ENCODE measurements around the gene FANCI.
"Not testable (repeated sequence)": the region's sequence is repeated elsewhere in the genome, so short reads cannot be mapped to it uniquely, and the experiment has no call there.

The FANCI gene

GRCh38 chr15:89225588-89225987 lies 18.2 kb upstream of the FANCI start:
- peak; percentile 24 for DNase-seq (ENCODE audit: low spot score)

- peak; percentile 11 for DNase-seq (ENCODE audit: low spot score)
These were observed 17.2 kb upstream of the FANCI start for GRCh38 chr15:89226359-89227221.

DNA sequence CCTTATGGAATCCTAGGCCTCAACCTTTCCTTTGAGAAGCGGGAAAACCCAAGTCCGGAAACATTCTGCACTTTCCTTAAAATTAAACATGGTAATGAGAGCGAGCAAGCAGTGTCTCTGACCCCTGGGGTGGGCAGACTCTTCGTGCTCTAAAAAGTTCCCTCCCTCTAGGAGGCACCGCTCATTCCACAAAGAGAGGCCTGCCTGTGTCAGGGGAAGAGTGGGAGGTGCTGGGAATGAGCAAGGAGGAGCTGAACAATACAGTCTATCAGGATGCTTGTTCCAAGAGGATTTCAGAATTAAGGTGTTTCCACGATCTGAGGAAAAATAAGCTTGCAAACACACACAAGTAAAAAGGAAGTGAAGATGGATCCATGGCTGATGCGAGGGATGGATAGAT lies 16.4 kb upstream of the FANCI start:
- DNase-seq (ENCODE audit: low spot score) = no peak

- DNase-seq (ENCODE audit: low spot score) = peak; percentile 11
These were observed 13.5 kb upstream of the FANCI start for GRCh38 chr15:89230277-89230676.

- no peak for DNase-seq (ENCODE audit: low spot score)
These were observed 11.9 kb upstream of the FANCI start for GRCh38 chr15:89231832-89232231.

DNA sequence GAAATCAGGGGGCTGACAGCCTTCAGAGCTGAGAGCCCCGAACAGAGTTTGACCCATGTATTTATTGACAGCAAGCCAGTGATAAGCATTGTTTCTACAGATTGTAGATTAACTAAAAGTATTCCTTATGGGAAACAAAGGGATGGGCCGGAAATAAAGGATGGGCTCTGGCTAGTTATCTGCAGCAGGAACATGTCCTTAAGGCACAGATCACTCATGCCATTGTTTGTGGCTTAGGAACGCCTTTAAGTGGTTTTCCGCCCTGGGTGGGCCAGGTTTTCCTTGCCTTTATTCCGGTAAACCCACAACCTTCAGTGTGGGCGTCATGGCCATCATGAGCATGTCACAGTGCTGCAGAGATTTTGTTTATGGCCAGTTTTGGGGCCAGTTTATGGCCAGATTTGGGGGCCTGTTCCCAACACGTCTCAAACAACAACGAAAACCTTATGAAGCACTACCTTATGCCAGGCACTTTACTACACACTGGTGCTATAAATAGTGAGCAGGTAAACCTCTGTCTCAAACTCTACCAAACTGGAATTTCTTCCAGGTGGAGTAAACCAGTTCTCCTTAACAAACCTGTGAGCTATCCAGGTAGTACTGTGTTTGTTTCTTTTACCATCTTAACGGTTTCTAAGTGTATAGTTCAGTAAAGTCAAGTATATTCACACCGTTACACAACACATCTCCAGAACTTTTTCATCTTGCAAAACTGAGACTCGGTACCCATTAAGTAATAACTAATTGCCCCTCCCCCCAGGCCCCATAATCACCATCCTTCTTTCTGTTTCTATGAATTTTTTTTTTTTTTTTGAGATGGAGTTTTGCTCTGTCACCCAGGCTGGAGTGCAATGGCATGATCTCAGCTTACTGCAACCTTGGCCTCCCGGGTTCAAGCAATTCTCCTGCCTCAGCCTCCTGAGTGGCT lies 3.6 kb upstream of the FANCI start:
- not testable (repeated sequence) for DNase-seq (ENCODE audit: low spot score)

DNA sequence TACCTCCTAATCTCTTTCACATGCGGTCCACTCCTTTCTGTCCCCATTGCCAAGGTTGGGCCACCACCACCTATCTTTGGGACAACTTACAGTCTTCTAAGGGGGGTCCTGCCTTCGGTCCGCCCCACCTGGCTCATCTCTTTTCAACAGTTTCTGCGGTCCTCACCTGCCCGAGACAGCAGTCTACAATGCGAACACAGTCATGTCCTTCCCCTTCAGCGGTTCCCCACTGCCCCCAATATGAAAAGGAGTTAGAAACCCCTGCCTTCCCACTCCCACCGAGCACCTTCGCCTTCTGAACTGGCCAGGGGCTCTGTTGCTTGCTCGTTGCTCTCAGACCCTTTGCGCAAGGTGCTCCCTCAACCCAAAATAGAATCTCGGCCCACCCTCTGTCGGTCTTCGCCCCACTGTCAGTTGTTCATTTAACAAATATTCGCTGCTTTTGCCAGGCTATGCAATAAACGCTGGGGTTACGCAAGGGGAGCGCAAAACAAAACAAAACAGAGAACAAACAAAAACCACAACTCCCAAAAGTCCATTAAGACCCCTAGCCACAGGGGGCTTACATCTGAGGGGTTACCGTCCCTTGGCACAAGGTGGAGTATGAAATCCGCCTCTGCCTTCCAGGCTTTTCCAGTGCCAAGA lies 611 bp upstream of the FANCI start:
- DNase-seq (ENCODE audit: low spot score) = no peak

DNA sequence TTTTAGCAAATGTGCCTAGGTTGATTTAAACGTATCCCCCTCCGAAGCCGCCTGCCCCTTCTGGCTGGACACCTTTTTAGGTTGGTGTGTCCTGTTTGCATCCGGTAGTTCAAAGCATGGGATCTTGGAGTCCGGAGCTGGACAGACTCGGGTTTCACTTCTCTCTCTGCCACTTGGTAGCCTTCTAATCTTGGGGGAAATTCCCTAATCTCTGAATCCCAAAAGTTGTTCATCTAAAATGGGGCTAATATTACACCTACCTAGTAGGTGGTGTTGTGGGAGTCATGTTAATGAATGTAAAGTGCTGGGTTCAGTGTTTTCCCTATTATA lies 760 bp downstream of the FANCI start:
- DNase-seq (ENCODE audit: low spot score) = no peak

- no peak for DNase-seq (ENCODE audit: low spot score)
These were observed 3.7 kb downstream of the FANCI start for GRCh38 chr15:89247446-89247845.

DNA sequence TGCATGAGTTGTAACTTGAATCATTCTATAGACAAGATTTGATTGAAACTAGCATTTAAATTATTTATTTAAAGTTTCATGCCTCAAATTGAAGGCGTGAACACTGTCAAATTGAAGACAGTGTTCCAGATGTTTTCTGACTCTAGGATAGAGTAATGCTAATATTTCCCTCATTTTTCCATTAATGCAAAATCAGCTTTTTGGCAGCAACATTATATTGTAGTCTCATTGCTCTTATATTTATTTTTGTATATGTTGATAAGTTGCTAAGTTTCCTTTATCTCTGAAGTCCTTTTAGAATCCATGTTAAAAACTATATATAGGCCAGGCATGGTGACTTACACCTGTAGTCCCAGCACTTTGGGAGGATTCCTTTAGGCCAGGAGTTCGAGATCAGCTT lies 4.8 kb downstream of the FANCI start:
- DNase-seq (ENCODE audit: low spot score) = no peak

DNA sequence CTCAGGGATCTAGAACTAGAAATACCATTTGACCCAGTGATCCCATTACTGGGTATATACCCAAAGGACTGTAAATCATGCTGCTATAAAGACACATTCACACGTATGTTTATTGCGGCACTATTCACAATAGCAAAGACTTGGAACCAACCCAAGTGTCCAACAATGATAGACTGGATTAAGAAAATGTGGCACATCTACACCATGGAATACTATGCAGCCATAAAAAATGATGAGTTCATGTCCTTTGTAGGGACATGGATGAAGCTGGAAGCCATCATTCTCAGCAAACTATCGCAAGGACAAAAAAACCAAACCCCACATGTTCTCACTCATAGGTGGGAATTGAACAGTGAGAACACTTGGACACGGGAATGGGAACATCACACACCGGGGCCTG lies 6.4 kb downstream of the FANCI start:
- not testable (repeated sequence) for DNase-seq (ENCODE audit: low spot score)

GRCh38 chr15:89277281-89277680 lies 33.5 kb downstream of the FANCI start:
- DNase-seq (ENCODE audit: low spot score) = not testable (repeated sequence)

DNA sequence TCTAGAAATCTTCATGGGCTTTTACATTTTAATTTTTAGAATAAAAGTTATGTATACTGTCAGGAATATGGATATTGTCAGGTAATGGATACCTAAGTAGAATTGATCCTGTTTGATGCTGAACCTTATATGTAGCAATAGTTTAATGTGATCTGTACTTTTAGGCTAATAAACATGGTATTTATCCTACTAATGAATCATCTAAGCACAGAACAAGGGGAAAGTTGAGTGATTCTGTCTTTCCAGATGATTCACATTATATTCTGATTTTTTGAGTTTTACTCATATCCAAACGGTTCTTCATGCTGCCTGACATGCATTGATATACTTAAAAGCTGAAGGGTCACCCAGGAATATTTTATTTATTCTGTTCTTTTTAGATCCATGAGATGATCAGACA lies 34.5 kb downstream of the FANCI start:
- DNase-seq (ENCODE audit: low spot score) = no peak

GRCh38 chr15:89282631-89283030 lies 38.9 kb downstream of the FANCI start:
- DNase-seq (ENCODE audit: low spot score) = no peak

- DNase-seq (ENCODE audit: low spot score) = no peak
These were observed 39.4 kb downstream of the FANCI start for GRCh38 chr15:89283201-89283600.

DNA sequence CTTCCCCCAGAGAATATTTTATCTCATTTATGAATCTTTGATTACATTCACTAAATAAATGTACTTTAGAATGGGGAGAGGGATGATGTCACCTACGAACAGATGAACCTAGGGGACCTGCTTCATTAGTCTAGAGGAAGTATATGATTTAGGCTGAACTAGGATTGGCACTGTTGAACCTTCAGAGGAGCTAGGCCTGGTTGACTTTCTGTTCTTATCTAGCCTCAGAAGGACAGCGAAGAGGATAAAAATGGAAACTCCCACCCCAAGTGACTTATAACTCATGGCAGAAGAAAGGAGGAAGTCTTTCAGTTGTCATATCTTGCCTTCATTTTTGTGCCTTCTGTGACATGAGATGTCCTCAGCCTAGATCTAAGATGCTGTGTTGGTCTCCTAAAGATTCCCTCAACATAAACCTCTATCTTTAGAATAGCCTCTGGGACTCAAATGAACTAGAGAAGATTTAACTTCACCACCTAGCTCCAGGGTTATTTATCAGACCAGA lies 48.2 kb downstream of the FANCI start:
- DNase-seq (ENCODE audit: low spot score) = no peak

GRCh38 chr15:89293012-89293411 lies 49.2 kb downstream of the FANCI start:
- DNase-seq (ENCODE audit: low spot score) = no peak

GRCh38 chr15:89299896-89300295 lies 56.1 kb downstream of the FANCI start:
- DNase-seq (ENCODE audit: low spot score) = no peak

DNA sequence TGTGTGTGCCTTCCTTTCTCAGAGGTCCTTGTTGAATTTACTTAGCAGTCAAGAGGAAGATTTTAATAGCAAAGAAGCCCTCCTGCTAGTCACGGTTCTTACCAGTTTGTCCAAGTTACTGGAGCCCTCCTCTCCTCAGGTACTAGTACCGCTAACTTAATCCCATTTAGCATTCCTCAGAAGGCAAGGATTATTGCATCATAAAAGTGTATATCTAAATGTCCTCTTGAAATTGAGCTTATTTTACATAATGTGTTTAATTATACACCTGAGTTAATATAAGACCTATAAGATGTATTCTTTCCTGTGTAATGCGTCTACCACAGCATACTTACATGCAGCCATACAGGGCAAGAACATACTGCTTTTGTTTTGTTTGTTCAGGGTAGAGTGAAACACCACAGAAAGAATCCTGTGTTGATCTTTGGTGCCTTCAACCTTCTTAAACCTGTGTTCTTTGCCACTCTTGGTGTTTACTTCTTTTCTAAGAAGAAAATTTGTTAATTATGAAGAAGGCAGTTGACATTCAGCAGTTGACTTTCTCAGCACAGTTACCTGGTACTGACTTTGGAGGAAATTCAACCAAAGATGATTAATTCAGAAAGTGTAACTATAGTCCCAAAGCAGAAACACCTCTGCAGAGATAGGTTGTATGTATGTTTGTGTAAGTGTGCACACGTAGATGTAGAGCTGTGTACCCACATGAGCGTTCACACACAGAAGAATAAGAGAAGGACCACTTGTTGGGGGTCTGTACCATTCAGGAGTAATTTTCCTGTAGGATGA lies 57.7 kb downstream of the FANCI start:
- no peak for DNase-seq (ENCODE audit: low spot score)

GRCh38 chr15:89303986-89304385 lies 60.2 kb downstream of the FANCI start:
- no peak for DNase-seq (ENCODE audit: low spot score)

- DNase-seq (ENCODE audit: low spot score) = no peak
These were observed 61.6 kb downstream of the FANCI start for GRCh38 chr15:89305395-89305794.

Measured in D341Med (cell line).